ENCODE measurements around the gene SAV1. TPM values are rescaled to one million over a fixed set of nuclear protein-coding genes. Genes with fewer than 3 reads are reported as not detected.

SAV1 gene
- total and polyA plus RNA-seq, 7 donors, result 10.9 to 38.2 (median 32.0) TPM

GRCh38 chr14:50679674-50680073 is 11.6 kb upstream of the SAV1 start:
- intact Hi-C loops (cut with DNase I), result no loop called here

DNA sequence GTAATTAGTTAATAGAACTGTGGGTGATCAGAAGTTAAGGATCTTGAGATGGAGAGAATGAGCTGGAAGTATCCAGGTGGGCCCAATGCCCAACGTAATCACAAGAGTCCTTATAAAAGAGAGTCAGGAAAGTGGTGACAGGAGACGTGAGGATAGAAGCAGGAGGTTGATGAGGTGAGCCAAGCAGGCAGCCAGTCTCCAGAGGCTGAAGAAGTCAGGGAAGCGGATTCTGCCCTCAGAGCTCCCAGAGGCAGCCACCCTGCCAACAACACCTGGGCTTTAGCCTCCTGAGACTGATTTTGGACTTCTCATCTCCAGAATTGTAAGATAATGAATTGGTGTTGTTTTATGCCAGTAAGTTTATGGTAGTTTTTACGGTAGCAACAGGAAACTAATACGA is 10.1 kb upstream of the SAV1 start:
- Histone ChIP-seq H3K4me1 (peaks cover 0 to 9% (median 0%) of the 10 kb centered on the region in 4 donors), H3K27me3 (no peaks in the 10 kb centered on the region), H3K27ac (no peak overlapping the region), H3K4me3 (no peak overlapping the region), H3K36me3 (no peaks in the 10 kb centered on the region), H3K9me3 (no peaks in the 10 kb centered on the region)
- 49 to 78% methylated on average over 5 of the region's 5 CpGs for WGBS, 2 donors
- TF ChIP-seq POLR2AphosphoS5 (IDR thresholded peaks at IDR 0.05) (no peak), POLR2A (IDR thresholded peaks at IDR 0.05) (no peak), EP300 (IDR thresholded peaks at IDR 0.05) (no peak)
- TF ChIP-seq, protein P1, sequence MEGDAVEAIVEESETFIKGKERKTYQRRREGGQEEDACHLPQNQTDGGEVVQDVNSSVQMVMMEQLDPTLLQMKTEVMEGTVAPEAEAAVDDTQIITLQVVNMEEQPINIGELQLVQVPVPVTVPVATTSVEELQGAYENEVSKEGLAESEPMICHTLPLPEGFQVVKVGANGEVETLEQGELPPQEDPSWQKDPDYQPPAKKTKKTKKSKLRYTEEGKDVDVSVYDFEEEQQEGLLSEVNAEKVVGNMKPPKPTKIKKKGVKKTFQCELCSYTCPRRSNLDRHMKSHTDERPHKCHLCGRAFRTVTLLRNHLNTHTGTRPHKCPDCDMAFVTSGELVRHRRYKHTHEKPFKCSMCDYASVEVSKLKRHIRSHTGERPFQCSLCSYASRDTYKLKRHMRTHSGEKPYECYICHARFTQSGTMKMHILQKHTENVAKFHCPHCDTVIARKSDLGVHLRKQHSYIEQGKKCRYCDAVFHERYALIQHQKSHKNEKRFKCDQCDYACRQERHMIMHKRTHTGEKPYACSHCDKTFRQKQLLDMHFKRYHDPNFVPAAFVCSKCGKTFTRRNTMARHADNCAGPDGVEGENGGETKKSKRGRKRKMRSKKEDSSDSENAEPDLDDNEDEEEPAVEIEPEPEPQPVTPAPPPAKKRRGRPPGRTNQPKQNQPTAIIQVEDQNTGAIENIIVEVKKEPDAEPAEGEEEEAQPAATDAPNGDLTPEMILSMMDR (IDR thresholded peaks at IDR 0.05), result no peak
- intact Hi-C loops (cut with DNase I), result no loop called here
- DNase-seq, result no peak

More at GRCh38 chr14:50679674-50680073, 11.6 kb upstream of the SAV1 start:
- H3K36me3 ChIP-seq, result no peaks in the 10 kb centered on the region
- no peaks in the 10 kb centered on the region for H3K9me3 ChIP-seq
- H3K4me3 ChIP-seq, result no peak overlapping the region
- H3K27me3 ChIP-seq, result no peaks in the 10 kb centered on the region
- no peak for DNase-seq
- TF ChIP-seq EP300 (IDR thresholded peaks at IDR 0.05) (no peak), POLR2AphosphoS5 (IDR thresholded peaks at IDR 0.05) (no peak), POLR2A (IDR thresholded peaks at IDR 0.05) (no peak)
- TF ChIP-seq, protein P1 (IDR thresholded peaks at IDR 0.05), result no peak
- no peak overlapping the region for H3K27ac ChIP-seq
- peaks cover 0 to 9% (median 0%) of the 10 kb centered on the region in 4 donors for H3K4me1 ChIP-seq

DNA sequence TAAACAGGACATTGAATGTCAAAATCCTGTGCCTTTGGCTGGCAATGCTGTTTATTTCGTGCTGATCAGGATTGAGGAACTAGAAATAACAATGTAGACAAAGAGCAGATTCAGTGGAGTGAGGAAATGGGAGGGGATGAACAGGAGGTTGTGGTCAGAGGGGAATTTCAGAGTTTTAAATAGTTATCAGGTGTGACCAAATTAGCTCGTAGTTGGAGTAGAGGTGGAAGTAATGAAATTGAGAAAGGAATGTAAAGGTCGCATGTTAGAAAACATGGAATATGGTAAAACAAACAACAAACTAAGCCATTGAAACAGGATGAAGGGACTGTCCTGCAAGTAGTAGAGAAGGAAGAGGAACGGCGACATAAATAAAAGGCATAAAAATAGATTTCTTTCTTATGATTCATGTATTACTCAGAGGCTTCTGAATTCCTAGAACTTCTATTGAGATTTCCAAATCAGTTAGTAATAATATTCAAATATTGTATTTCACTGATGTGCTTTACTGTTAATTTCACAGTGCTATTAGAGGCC is 9.5 kb upstream of the SAV1 start:
- no peak for DNase-seq
- TF ChIP-seq POLR2A (IDR thresholded peaks at IDR 0.05) (no peak), POLR2AphosphoS5 (IDR thresholded peaks at IDR 0.05) (no peak), EP300 (IDR thresholded peaks at IDR 0.05) (no peak)
- TF ChIP-seq, protein P1 (IDR thresholded peaks at IDR 0.05), result no peak
- H3K36me3 ChIP-seq, result no peaks in the 10 kb centered on the region
- H3K4me1 ChIP-seq, result peaks cover 0 to 9% (median 0%) of the 10 kb centered on the region in 4 donors
- no peaks in the 10 kb centered on the region for H3K27me3 ChIP-seq
- intact Hi-C loops (cut with DNase I), result no loop called here
- no peak overlapping the region for H3K27ac ChIP-seq
- WGBS, 2 donors, result 28 to 40% methylated on average over 5 of the region's 5 CpGs
- H3K9me3 ChIP-seq, result no peaks in the 10 kb centered on the region
- H3K4me3 ChIP-seq, result no peak overlapping the region

GRCh38 chr14:50676814-50677516 is 8.9 kb upstream of the SAV1 start:
- 74 to 92% methylated on average over 7 of the region's 7 CpGs for WGBS, 2 donors
- no peak overlapping the region for H3K4me3 ChIP-seq
- no peaks in the 10 kb centered on the region for H3K27me3 ChIP-seq
- TF ChIP-seq EP300 (IDR thresholded peaks at IDR 0.05) (no peak), POLR2AphosphoS5 (IDR thresholded peaks at IDR 0.05) (no peak), POLR2A (IDR thresholded peaks at IDR 0.05) (no peak)
- TF ChIP-seq, protein P1 (IDR thresholded peaks at IDR 0.05), result no peak
- H3K9me3 ChIP-seq, result no peaks in the 10 kb centered on the region
- no peak for DNase-seq
- H3K27ac ChIP-seq, result no peak overlapping the region
- intact Hi-C loops (cut with DNase I), result no loop called here
- H3K4me1 ChIP-seq, result peaks cover 0 to 9% (median 0%) of the 10 kb centered on the region in 4 donors
- H3K36me3 ChIP-seq, result no peaks in the 10 kb centered on the region

Measured in sigmoid colon (tissue), 7 donors.